A549 treated with AZD9567 at 1 μM for 4 hours (cell line): ENCODE data around the gene FLAD1. TPM values are rescaled to one million over a fixed set of nuclear protein-coding genes. Genes with fewer than 3 reads are reported as not detected.

Experiments
- total RNA-seq: library from RNA; stranded (reverse); fragments of 200-300 nt; extraction: Qiagen RNA extraction; gene quantifications from 5 replicates; pipeline ENCODE4 v1.2.3, GENCODE V29; 2022; ENCODE audit not compliant: insufficient read depth

FLAD1 gene
- total RNA-seq: 34.0 to 47.4 TPM (median 47.2 TPM) in 5 replicates

DNA sequence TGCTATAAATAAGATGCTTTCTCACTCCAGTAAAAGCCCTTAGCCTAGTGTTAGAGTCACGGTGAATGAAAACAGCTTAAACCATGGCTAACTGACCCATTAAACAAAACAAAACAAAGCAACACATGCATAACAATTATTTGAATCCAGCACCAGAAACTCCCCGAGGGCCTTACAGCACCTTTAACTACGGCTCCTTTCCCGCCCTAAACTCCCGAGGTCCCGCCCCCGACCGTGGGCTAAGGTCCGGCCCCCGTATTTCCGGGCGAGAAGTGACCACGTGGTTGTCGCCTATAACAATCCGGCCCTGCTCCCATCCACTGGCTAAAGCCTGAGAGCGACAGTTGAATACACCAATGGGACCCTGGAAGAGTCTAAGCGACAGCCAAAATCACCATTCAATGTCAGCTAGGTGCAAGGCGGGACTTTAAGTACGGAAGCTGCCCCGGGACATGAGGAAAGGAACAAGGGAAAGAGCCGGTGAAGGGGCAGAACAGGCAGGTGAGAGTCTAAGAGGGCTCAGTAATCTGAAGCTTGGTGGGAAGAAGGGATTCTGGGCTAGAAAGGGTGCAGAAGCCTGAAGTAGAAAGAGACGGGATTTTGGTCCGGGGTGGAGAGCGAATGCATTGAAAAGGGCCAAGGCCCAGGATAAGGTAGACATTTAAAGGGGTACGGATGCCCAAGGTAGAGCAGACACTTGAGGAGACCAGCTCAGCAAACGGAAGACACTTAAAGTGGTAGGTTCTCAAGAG, at the start of gene FLAD1:
Gene FLAD1, plus strand, starts transcription at position 448 of the 752 bp plus-strand sequence. CDS start 351 bp downstream, outside the sequence.

DNA sequence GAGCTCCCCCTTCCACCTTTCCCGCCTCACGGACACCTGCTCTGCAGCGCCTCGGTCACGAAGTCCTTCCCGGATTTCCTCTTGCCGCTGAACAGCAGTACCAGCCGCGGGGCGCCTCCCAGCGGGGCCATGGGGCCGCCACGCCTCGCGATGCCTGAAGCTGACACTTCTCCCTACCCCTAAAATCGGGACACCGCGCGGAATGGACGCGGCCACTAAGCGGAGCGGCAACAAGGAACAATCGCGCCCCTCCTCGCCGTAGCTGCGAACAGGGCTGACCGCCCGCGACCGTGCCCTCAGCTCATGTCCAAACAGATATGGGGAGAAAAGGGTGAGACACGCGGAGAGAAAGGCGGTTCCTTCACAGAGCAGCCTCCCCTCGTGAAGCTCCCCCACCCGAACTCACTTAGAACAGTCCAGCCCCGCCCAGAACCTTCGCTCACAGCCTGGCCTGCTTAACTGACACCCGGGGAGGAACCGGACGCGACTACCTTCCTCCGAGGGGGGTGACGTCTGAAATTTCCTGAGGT, 46.5 kb upstream of the FLAD1 start, which contains the start of gene PMVK:
Gene PMVK, minus strand, starts transcription at position 165 of the 530 bp plus-strand sequence. Its CDS starts 34 bp downstream, at position 131.

DNA sequence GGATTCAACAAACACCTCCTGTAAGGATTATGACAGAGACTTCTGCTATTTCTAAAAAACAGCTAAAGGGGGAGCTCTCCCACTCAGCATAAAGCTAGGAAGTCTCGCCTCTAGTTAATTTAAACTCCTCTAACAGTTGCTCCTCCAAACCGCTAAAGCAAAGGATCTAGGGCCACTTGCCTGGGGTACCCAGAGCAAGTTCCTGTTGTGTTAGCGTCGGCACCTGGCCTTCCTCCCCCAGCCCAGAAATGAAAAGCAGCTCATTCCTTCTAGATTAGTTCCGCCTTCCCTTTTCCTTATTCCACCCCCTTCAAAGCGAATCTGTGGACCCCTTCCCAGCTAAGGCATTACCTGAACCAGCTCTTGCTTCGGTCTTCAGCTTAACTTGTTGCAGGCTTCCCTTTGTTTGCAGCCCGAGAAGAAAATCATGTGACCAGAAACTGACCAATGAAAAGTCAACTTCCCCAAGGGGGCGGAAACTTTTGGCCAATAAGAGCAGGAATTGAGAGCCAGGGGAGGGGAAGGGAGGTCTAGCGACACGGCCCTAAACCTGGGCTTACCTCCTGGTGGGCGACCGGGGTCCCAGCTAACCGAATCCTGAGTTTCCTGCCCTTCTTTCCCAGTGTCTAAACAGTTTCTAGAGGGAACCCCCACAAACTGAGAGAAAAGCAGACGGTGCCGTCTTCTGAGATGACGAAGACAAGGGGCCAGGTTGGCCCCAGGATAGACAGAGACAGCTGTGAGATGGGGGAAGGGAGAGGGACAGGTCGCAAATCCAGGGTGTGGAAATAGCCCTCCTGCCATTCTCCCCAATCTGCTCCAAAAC, 27.2 kb upstream of the FLAD1 start, which contains the start of gene PBXIP1:
Gene PBXIP1, minus strand, starts transcription at position 382 of the 826 bp plus-strand sequence. CDS start 2,378 bp downstream, outside the sequence.

DNA sequence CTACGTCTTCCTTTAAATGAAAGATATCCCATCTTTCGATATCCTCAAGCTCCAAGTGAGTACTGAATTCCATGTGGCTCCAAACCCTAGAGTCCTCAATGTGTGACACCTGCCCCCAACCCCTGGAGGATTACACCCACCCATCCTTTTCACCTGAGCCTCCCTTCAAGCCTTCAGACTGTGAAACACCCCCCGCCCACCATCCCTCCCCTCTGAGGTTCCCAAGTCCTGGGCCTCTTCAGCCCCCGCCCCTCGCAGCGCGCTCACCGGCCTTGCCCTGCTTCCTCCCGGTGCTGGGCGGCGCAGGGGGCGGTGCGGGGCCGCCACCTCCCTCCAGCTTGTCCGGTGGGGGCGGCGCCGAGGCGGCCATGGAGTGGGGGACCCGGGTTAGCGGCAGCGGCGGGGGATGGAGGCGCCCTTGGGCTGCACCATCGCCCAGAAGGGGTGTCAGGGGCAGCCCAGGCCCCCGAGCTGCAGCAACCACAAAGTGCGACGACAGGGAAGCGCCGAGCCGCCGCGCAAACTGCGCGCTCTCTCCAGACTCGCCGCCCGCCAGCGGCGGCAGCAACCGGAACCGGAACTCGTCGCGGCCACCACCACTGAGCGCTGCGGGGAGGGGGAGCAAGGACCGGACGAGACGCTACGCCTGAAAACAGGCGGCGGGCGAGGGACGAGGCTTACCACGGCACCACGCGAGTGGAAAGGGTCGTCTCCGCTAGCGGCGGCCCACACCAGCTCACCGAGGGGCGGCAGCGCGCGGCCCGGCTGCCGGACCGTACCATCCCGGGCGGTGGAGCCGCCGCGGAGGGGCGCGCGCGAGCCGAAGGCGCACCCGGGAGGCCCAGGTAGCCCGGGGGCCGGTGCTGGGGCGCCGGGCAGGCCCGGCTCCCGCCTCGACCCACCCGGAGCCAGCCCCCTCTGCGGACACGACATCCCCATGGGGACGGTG, 21.7 kb upstream of the FLAD1 start, which contains the start of gene PYGO2:
Gene PYGO2, minus strand, starts transcription at position 576 of the 949 bp plus-strand sequence. Its CDS starts 206 bp downstream, at position 370.

DNA sequence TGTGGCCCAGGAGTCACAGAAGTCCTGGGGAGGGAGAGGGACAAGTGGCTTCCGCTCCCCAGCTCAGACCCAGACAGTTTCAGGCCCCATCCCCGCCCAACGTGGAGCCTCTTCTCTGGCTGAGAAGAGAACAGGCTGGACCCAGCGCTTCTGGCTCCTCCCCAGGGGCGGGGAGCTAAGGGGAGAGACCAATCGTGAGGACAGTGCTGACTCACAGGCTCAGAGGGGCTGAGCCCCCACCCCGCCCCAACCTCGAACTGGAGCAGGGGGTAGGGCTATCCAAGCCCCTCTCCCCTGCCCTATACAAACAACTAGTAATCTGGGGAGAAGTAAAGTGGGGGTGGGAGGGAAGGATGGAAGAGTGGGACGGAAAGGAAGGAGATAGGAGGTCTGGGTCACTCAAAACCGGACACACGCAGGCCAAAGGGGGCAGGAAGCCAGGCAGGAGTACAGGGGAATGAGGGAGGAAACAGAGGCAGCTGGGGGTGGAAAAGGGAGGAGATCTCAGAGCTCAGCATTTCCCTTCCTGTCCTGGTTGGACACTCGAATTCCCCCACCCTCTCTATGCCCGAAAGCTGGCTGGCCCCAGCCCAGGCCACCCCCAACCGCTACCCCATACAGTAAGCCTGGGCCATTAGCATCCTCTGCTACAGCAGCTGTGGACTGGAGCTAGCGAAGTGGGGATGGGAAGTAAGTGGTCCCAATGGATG, 12.4 kb upstream of the FLAD1 start, which contains the start of gene SHC1:
Gene SHC1, minus strand, starts transcription at position 117 of the 710 bp plus-strand sequence. CDS start 221 bp downstream, outside the sequence.

DNA sequence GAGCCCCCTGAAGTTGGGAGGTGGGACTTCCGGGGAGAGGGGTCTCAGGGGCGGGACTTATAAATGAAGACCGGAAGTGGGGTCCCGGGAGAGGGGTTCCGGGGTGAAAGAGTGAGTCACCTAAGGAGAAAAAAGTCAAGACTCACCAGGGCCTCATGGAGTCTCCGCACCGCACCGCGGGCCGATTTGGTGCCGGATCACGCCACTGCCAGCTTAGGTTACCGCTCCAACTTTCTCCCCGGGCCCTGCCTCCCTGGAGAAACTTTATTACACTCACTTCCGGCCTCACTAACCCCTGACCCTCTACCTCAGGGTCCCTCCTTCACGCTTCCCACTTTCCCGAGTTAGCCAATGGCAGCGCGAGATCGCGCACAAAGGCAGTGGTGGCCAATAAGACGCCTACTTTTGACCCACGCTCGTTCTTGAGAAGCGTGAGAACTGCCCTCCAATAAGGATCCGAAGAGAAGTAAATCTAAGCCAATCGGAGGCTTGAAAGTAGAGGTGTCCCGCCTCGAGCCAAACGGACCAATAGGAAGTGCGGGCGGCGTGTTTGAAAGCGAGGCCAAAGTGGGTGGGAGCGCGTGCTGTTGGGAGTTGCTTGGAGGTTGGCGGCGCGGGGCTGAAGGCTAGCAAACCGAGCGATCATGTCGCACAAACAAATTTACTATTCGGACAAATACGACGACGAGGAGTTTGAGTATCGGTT, 8.9 kb upstream of the FLAD1 start, which contains the start of gene CKS1B:
Gene CKS1B, plus strand, starts transcription at position 580 of the 706 bp plus-strand sequence. Its CDS starts 65 bp downstream, at position 645.

DNA sequence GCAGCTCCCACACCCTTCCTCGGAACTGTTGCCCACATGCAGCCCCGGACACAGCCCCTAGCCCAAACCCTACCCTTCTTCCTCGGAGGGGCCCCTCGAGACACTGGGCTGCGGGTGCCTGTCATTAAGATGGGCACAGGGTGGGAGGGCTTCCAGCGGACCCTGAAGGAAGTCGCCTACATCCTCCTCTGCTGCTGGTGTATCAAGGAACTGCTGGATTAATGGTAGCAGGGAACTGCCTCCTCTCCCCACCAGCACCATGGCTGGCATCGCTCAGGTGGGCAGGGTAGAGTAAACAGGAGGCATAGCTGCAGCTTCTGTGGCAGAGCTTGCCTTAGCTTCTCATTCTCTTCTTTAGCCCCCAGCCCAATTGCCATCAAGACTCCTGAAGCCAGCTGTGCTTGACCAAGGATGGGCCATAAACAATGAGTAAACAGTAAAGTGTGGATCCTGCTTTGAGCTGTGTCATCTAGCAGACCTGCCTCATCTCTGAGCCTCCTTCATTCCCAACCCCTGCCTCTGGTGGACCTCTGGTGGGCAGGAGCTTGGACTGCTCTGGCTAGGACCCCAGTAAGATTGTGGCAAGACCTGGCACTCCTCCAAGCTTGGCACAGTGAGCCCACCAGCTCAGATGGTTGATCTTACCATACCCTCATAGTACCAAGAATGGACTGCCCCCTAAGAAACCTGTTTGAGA, 10.6 kb downstream of the FLAD1 start, which contains the start of gene LENEP:
Gene LENEP, plus strand, starts transcription at position 15 of the 697 bp plus-strand sequence. Its CDS starts 22 bp downstream, at position 37.

DNA sequence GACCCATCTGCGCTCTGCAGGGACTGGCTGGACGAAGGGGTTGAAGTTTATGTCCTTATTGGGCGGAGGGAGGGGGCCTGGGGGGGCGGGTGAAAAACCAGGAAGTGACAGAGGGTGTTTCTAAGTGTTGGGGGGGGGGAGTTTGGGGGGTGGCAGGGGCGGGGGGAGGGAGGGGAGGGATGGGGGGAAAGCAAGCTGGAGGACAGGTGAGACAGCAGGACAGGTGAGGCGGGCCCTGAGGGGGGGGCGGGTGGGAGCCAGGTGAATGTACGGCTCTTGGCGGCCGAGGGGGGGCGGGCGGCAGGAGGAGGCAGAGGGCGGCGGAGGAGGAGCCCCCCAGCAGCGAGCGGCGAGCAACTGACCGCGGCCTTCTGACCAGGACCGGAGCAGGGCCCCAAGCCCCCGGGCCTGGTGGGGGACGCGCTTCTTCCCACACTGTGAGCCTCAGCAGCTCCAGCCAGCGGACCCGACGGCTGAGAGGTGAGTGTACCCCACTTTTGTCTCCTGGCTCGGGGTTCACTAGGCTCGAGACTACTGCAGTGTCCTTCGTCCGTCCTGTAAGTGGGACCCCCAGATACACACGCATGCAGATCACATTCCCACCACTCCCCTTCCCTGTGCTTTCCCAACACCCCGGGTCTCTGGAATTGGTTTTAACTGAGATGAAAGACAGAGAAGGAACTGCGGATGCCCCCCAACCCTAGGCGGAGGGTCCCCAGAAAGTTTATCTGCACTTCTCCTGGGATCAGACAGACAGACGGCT, 19.5 kb downstream of the FLAD1 start, which contains the start of gene ZBTB7B:
Gene ZBTB7B, plus strand, starts transcription at position 339 of the 763 bp plus-strand sequence. CDS start 11,859 bp downstream, outside the sequence.

DNA sequence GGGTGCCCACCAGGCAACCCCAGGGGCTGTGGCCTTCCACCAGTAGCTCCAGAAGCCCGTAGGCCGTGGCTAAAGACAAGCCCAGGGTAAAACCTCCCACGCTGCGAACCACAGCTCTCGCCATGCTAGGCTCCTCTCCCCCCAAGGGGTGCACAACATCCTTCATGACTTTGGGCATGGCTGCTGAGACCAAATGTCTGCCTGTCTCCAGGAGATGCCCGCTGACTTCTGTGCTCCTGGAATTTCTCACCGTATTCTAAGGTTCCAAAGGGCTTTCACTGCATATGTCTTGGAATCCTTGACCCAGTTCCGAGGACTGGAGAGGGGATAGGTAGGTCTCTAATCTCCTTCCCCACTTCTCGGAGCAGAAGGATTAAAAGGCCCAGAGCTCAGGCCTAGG, 50.4 kb downstream of the FLAD1 start, which contains the start of the genes DCST1 and DCST2:
Gene DCST1, plus strand, starts transcription at position 301 of the 400 bp plus-strand sequence. CDS start 213 bp downstream, outside the sequence.
Gene DCST2, minus strand, starts transcription at position 258 of the 400 bp plus-strand sequence. Its CDS starts 80 bp downstream, at position 178.

Other genes with a start within 250 kb of the FLAD1 start
- gene KCNN3, start 113.1 kb upstream of the FLAD1 start, total RNA-seq: 0.01 to 0.05 TPM (median 0.03 TPM) in 4 of 5 replicates, not detected in the other
- 33.5 to 46.0 TPM (median 43.0 TPM) in 5 replicates for gene PMVK, start 46.6 kb upstream of the FLAD1 start, total RNA-seq
- gene PBXIP1, start 27.2 kb upstream of the FLAD1 start, total RNA-seq: 8.0 to 15.6 TPM (median 13.9 TPM) in 5 replicates
- gene PYGO2, start 21.6 kb upstream of the FLAD1 start, total RNA-seq: 23.8 to 25.3 TPM (median 24.4 TPM) in 5 replicates
- gene SHC1, start 12.6 kb upstream of the FLAD1 start, total RNA-seq: 163 to 228 TPM (median 221 TPM) in 5 replicates
- 350 to 384 TPM (median 355 TPM) in 5 replicates for gene CKS1B, start 8.7 kb upstream of the FLAD1 start, total RNA-seq
- not detected in 5 replicates for gene LENEP, start 10.2 kb downstream of the FLAD1 start, total RNA-seq
- 30.4 to 41.5 TPM (median 37.4 TPM) in 5 replicates for gene ZBTB7B, start 19.5 kb downstream of the FLAD1 start, total RNA-seq
- 0.38 to 0.88 TPM (median 0.56 TPM) in 4 of 5 replicates, not detected in the other for gene DCST2, start 50.4 kb downstream of the FLAD1 start, total RNA-seq
- gene DCST1, start 50.5 kb downstream of the FLAD1 start, total RNA-seq: not detected in 5 replicates
- 55.7 to 115 TPM (median 104 TPM) in 5 replicates for gene ADAM15, start 68.0 kb downstream of the FLAD1 start, total RNA-seq
- gene EFNA4, start 80.4 kb downstream of the FLAD1 start, total RNA-seq: 11.3 to 14.4 TPM (median 13.2 TPM) in 5 replicates
- gene EFNA3, start 95.5 kb downstream of the FLAD1 start, total RNA-seq: 7.0 to 11.0 TPM (median 7.7 TPM) in 5 replicates
- gene EFNA1, start 144.5 kb downstream of the FLAD1 start, total RNA-seq: 23.7 to 35.1 TPM (median 30.9 TPM) in 5 replicates
- gene SLC50A1, start 152.5 kb downstream of the FLAD1 start, total RNA-seq: 32.9 to 44.7 TPM (median 35.7 TPM) in 5 replicates
- 71.3 to 102 TPM (median 100 TPM) in 5 replicates for gene DPM3, start 157.2 kb downstream of the FLAD1 start, total RNA-seq
- gene KRTCAP2, start 190.0 kb downstream of the FLAD1 start, total RNA-seq: 226 to 261 TPM (median 239 TPM) in 5 replicates
- gene TRIM46, start 190.5 kb downstream of the FLAD1 start, total RNA-seq: 1.6 to 2.4 TPM (median 2.0 TPM) in 4 of 5 replicates, not detected in the other
- gene THBS3, start 224.6 kb downstream of the FLAD1 start, total RNA-seq: 3.3 to 11.6 TPM (median 9.6 TPM) in 5 replicates
- gene MTX1, start 225.4 kb downstream of the FLAD1 start, total RNA-seq: 71.0 to 72.9 TPM (median 72.6 TPM) in 5 replicates